Erythroblast (primary cell): ENCODE measurements around the gene ACAT2.

Experiments used
- GATA1 ChIP-seq: IDR thresholded peaks from 2 replicates; pipeline ENCODE4 v1.6.1; 2011; ENCODE audit warnings: low read depth, mild to moderate bottlenecking, control low read depth, low read length, moderate library complexity
- POLR2A ChIP-seq: IDR thresholded peaks from 2 replicates; pipeline ENCODE4 v1.6.1; 2011; ENCODE audit warnings: mild to moderate bottlenecking, low read length

- TF ChIP-seq GATA1 (no peak), POLR2A (no peak)
Measured at GRCh38 chr6:159714404-159714803, 47.4 kb upstream of the ACAT2 start.
